Testis (tissue), 3 donors: ENCODE results near the gene FRMD3. TPM values are rescaled to one million over a fixed set of nuclear protein-coding genes. Genes with fewer than 3 reads are reported as not detected.
A peak's percentile ranks its signal among the peaks of the same experiment; 100 is the strongest.

Experiments used
- DNase-seq: peaks from one replicate; pipeline ENCODE4 v3.0.0-alpha.2; 2019
- H3K27ac ChIP-seq, 2 donors: fragments of 200-600 bp; sonication (generic); one replicate each; pipeline ENCODE4 v1.5.1; 2019
- H3K27me3 ChIP-seq: fragments of 200-600 bp; sonication (generic); one replicate; pipeline ENCODE4 v1.5.1; 2019
- H3K36me3 ChIP-seq: fragments of 200-600 bp; sonication (generic); one replicate; pipeline ENCODE4 v1.5.1; 2017; ENCODE audit warnings: low read depth; ENCODE audit errors: missing control alignments
- H3K4me1 ChIP-seq: fragments of 200-600 bp; sonication (generic); one replicate; pipeline ENCODE4 v1.5.1; 2019
- H3K4me3 ChIP-seq, 2 donors: fragments of 200-600 bp; sonication (generic); one replicate each; pipeline ENCODE4 v1.5.1; 2017 to 2019
- H3K9me3 ChIP-seq: fragments of 200-600 bp; sonication (generic); one replicate; pipeline ENCODE4 v1.5.1; 2017
- CTCF ChIP-seq, 3 experiments: fragments of 450-650 bp in 2 of 3; fragments of 200-600 bp in 1 of 3; sonication (generic) in 1 of 3; IDR thresholded peaks; one replicate each; pipeline ENCODE4 v1.5.1; 2016 to 2019; ENCODE audit warnings: antibody characterized with exemption in 3 of 3, mild to moderate bottlenecking in 2 of 3, moderate library complexity in 1 of 3
- POLR2A ChIP-seq: fragments of 450-650 bp; IDR thresholded peaks from one replicate; pipeline ENCODE4 v1.6.1; 2017; ENCODE audit warnings: antibody characterized with exemption, mild to moderate bottlenecking, moderate library complexity
- WGBS, 2 donors: methylation state at CpG; one replicate each; pipeline ENCODE4 v1.1.5; 2018; 5-methylcytosine and 5-hydroxymethylcytosine counted together
- intact Hi-C: fragments of 100-400 bp; cut with DNase I; formaldehyde crosslinking; loops from one replicate; pipeline ENCODE4 v1.15.1; 2023; ENCODE audit warnings: low total_unique reads
- polyA plus RNA-seq: library from polyadenylated mRNA; stranded (reverse); fragments of 350-450 nt; fragmentation: Illumina TruSeq; extraction: RNeasy Lipid Tissue Mini Kit (QIAGEN cat#74804); gene quantifications from one replicate; pipeline ENCODE4 v1.2.3, GENCODE V29; 2014; ENCODE audit warnings: low read depth, low replicate concordance; ENCODE audit not compliant: insufficient read depth
- total RNA-seq, 2 donors: library from RNA; depleted of rRNA; stranded (reverse); fragments of >200 nt; gene quantifications; one replicate each; pipeline ENCODE4 v1.2.3, GENCODE V29; 2016

FRMD3 gene
- total and polyA plus RNA-seq, 3 donors from 2014 or later: 5.5 to 16.2 (median 12.5) TPM

- DNase-seq: peak; percentile 48
- H3K9me3 ChIP-seq: no peaks in the 10 kb centered on the region
- TF ChIP-seq POLR2A: no peak
- peak; percentile 67 to 79 (median 69) for TF ChIP-seq CTCF (IDR thresholded peaks at IDR 0.05)
- H3K27ac ChIP-seq: no peak overlapping the region
- H3K4me1 ChIP-seq: peaks cover 3% of the 10 kb centered on the region
- WGBS, 2 donors: 51 to 53% methylated on average over 3 to 5 of the region's 5 CpGs
- H3K4me3 ChIP-seq: no peak overlapping the region
- H3K36me3 ChIP-seq: no peaks in the 10 kb centered on the region
- intact Hi-C loops: no loop called here
- H3K27me3 ChIP-seq: no peaks in the 10 kb centered on the region
Observed at GRCh38 chr9:83544002-83544698, 5.9 kb upstream of the FRMD3 start.

- Histone ChIP-seq H3K27me3 (no peaks in the 10 kb centered on the region), H3K9me3 (no peaks in the 10 kb centered on the region), H3K36me3 (no peaks in the 10 kb centered on the region), H3K4me3 (peak overlapping the region; percentile 60 to 63), H3K4me1 (peaks cover 8% of the 10 kb centered on the region), H3K27ac (peak overlapping the region; percentile 45 to 52)
- no peak for TF ChIP-seq POLR2A
- peak in 1 of 3 experiments; percentile 6 for TF ChIP-seq CTCF (IDR thresholded peaks at IDR 0.05)
- no peak for DNase-seq
- intact Hi-C loops: loop anchor here (10.0 kb wide), 1 partner anchor 204 kb away; no protein-coding TSS in a partner anchor
- 22 to 43% methylated on average over 4 to 6 of the region's 6 CpGs for WGBS, 2 donors
Observed at GRCh38 chr9:83538890-83539238, 663 bp upstream of the FRMD3 start.

GRCh38 chr9:83537331-83538171, 650 bp downstream of the FRMD3 start:
- WGBS, 2 donors: 0% methylated on average over 36 to 58 of the region's 63 CpGs
- TF ChIP-seq CTCF (IDR thresholded peaks at IDR 0.05): no peak
- no peak for TF ChIP-seq POLR2A
- H3K4me3 ChIP-seq: peak overlapping the region; percentile 60 to 63

GRCh38 chr9:83536332-83536731, 1.9 kb downstream of the FRMD3 start:
- no peak for DNase-seq
- no peak for TF ChIP-seq POLR2A
- H3K4me1 ChIP-seq: peaks cover 8% of the 10 kb centered on the region
- WGBS, 2 donors: 76 to 77% methylated on average over 1 of the region's 1 CpG
- H3K36me3 ChIP-seq: no peaks in the 10 kb centered on the region
- no peak overlapping the region for H3K27ac ChIP-seq
- no peak overlapping the region for H3K4me3 ChIP-seq
- no peaks in the 10 kb centered on the region for H3K9me3 ChIP-seq
- intact Hi-C loops: loop anchor here (10.0 kb wide), 1 partner anchor 202 kb away; no protein-coding TSS in a partner anchor
- H3K27me3 ChIP-seq: no peaks in the 10 kb centered on the region

More at GRCh38 chr9:83537331-83538171, 650 bp downstream of the FRMD3 start:
- Histone ChIP-seq H3K27ac (no peak overlapping the region), H3K36me3 (no peaks in the 10 kb centered on the region), H3K9me3 (no peaks in the 10 kb centered on the region), H3K27me3 (no peaks in the 10 kb centered on the region), H3K4me1 (peaks cover 8% of the 10 kb centered on the region)
- DNase-seq: no peak
- intact Hi-C loops: loop anchor here (10.0 kb wide), 1 partner anchor 203 kb away; no protein-coding TSS in a partner anchor

- no peaks in the 10 kb centered on the region for H3K36me3 ChIP-seq
- H3K4me3 ChIP-seq: no peak overlapping the region
- no peaks in the 10 kb centered on the region for H3K9me3 ChIP-seq
- H3K4me1 ChIP-seq: peaks cover 8% of the 10 kb centered on the region
- 88 to 92% methylated on average over 3 of the region's 3 CpGs for WGBS, 2 donors
- no peaks in the 10 kb centered on the region for H3K27me3 ChIP-seq
- no peak for TF ChIP-seq CTCF (IDR thresholded peaks at IDR 0.05)
- no peak for TF ChIP-seq POLR2A
- H3K27ac ChIP-seq: no peak overlapping the region
- no peak for DNase-seq
- intact Hi-C loops: loop anchor here (10.0 kb wide), 1 partner anchor 201 kb away; no protein-coding TSS in a partner anchor
Observed at GRCh38 chr9:83535736-83536135, 2.5 kb downstream of the FRMD3 start.
